GM12878 (cell line): ENCODE data around the gene PIK3R2. TPM values are rescaled to one million over a fixed set of nuclear protein-coding genes. Genes with fewer than 3 reads are reported as not detected.
A peak's percentile ranks its signal among the peaks of the same experiment; 100 is the strongest.

Experiments
- ELK1 ChIP-seq: IDR thresholded peaks from 2 replicates; pipeline ENCODE4 v1.6.1; 2012; ENCODE audit warnings: low read depth, low read length, improper control_type of control experiment
- HCFC1 ChIP-seq: fragments of 150-350 bp; IDR thresholded peaks from 2 replicates; pipeline ENCODE4 v1.6.1; 2014; ENCODE audit warnings: low read length
- HSF1 ChIP-seq: fragments of 150-350 bp; IDR thresholded peaks from 2 replicates; pipeline ENCODE4 v1.6.1; 2014; ENCODE audit warnings: mild to moderate bottlenecking, low read depth, low read length
- IRF4 ChIP-seq: IDR thresholded peaks from 2 replicates; pipeline ENCODE4 v1.6.1; 2011; ENCODE audit warnings: low read depth, low read length
- MEF2B ChIP-seq: fragments of 450-650 bp; IDR thresholded peaks from 2 replicates; pipeline ENCODE4 v1.6.1; 2018; ENCODE audit warnings: mild to moderate bottlenecking, moderate library complexity; ENCODE audit not compliant: partially characterized antibody, poor library complexity, severe bottlenecking
- MTA2 ChIP-seq: fragments of 450-650 bp; IDR thresholded peaks from 2 replicates; pipeline ENCODE4 v1.6.1; 2016; ENCODE audit warnings: low read depth, mild to moderate bottlenecking, moderate library complexity
- MXI1 ChIP-seq: fragments of 150-350 bp; IDR thresholded peaks from 2 replicates; pipeline ENCODE4 v1.6.1; 2011; ENCODE audit warnings: low read depth, mild to moderate bottlenecking, inconsistent platforms, low read length, improper control_type of control experiment
- NBN ChIP-seq: fragments of 450-650 bp; IDR thresholded peaks from 2 replicates; pipeline ENCODE4 v1.6.1; 2016
- NFIC ChIP-seq: IDR thresholded peaks from 2 replicates; pipeline ENCODE4 v1.6.1; 2012; ENCODE audit warnings: low read depth, mild to moderate bottlenecking, inconsistent platforms, low read length, moderate library complexity
- RAD21 ChIP-seq: IDR thresholded peaks from 2 replicates; pipeline ENCODE4 v1.6.1; 2011; ENCODE audit warnings: mild to moderate bottlenecking, low read depth, low read length, moderate library complexity; ENCODE audit not compliant: insufficient read depth
- SKIL ChIP-seq: fragments of 450-650 bp; IDR thresholded peaks from 2 replicates; pipeline ENCODE4 v1.6.1; 2017; ENCODE audit warnings: mild to moderate bottlenecking, low read depth, inconsistent platforms; ENCODE audit not compliant: poor library complexity, severe bottlenecking
- SMARCA5 ChIP-seq: fragments of 450-650 bp; IDR thresholded peaks from 2 replicates; pipeline ENCODE4 v1.6.1; 2017; ENCODE audit warnings: mild to moderate bottlenecking
- SMC3 ChIP-seq: IDR thresholded peaks from 2 replicates; pipeline ENCODE4 v1.6.1; 2011; ENCODE audit warnings: low read length, improper control_type of control experiment, borderline replicate concordance
- SP1 ChIP-seq: IDR thresholded peaks from one replicate; pipeline ENCODE4 v1.6.1; 2011; ENCODE audit warnings: low read depth, low read length
- STAT1 ChIP-seq: fragments of 450-650 bp; conservative IDR thresholded peaks from 2 replicates; pipeline ENCODE4 v1.6.1; 2014; ENCODE audit warnings: antibody characterized with exemption, mild to moderate bottlenecking
- TARDBP ChIP-seq: IDR thresholded peaks from 2 replicates; pipeline ENCODE4 v1.6.1; 2016; ENCODE audit warnings: borderline replicate concordance
- TBL1XR1 ChIP-seq: IDR thresholded peaks from 2 replicates; pipeline ENCODE4 v1.6.1; 2012; ENCODE audit warnings: low read depth, low read length, improper control_type of control experiment
- WRNIP1 ChIP-seq: IDR thresholded peaks from 2 replicates; pipeline ENCODE4 v1.6.1; 2011; ENCODE audit warnings: low read depth, low read length, improper control_type of control experiment, borderline replicate concordance
- YY1 ChIP-seq: IDR thresholded peaks from 2 replicates; pipeline ENCODE4 v1.6.1; 2011; ENCODE audit warnings: low read depth, mild to moderate bottlenecking, low read length
- ZNF207 ChIP-seq: fragments of 450-650 bp; IDR thresholded peaks from 2 replicates; pipeline ENCODE4 v1.6.1; 2014; ENCODE audit warnings: antibody characterized with exemption, mild to moderate bottlenecking, borderline replicate concordance
- ZNF687 ChIP-seq: fragments of 450-650 bp; IDR thresholded peaks from 2 replicates; pipeline ENCODE4 v1.6.1; 2017; ENCODE audit warnings: mild to moderate bottlenecking, moderate library complexity
- polyA plus RNA-seq, 11 experiments: library from polyadenylated mRNA; depleted of rRNA in 4 of 11; unstranded in 6 of 11; stranded (reverse) in 5 of 11; fragments of >200 nt; fragmentation: Nextera tagmentation in 4 of 11; fragmentation: Illumina TruSeq in 1 of 11; extraction: Ambion mirVana in 4 of 11; extraction: Trizol in 1 of 11; gene quantifications; 1 replicate in 1 of 11; 2 replicates in 10 of 11; pipeline versions ENCODE4 v1.2.1 to v1.2.3, GENCODE V29; 2011 to 2016; ENCODE audit warnings: inconsistent platforms in 2 of 11, missing spikeins in 2 of 11, low read depth in 1 of 11
- total RNA-seq, 4 experiments: library from RNA; depleted of rRNA in 3 of 4; stranded (reverse); fragments of >200 nt in 3 of 4; fragmentation: Illumina TruSeq in 1 of 4; extraction: Trizol in 1 of 4; gene quantifications; 2 replicates each; pipeline versions ENCODE4 v1.2.1 to v1.2.3, GENCODE V29; 2013 to 2021

PIK3R2 gene
- total and polyA plus RNA-seq, 10 of the 15 experiments (the other 5 are each of a cell fraction or from before 2014, with no cell fraction given): 0.26 to 22.6 (median 2.5) TPM

- TF ChIP-seq SMC3 (peak; percentile 83), STAT1 (0 out of 2 replicates have a peak, but pooled peaks have one; percentile 39), ZNF687 (peak; percentile 39), SMARCA5 (peak; percentile 74), RAD21 (peak; percentile 77), NFIC (no peak), TARDBP (no peak), SKIL (peak; percentile 23), HSF1 (no peak), ZNF207 (peak; percentile 49; the same call in 1 of the 2 replicates), YY1 (peak; percentile 49; the same call in 1 of the 2 replicates), WRNIP1 (peak; percentile 72; the same call in 1 of the 2 replicates), TBL1XR1 (0 out of 2 replicates have a peak, but pooled peaks have one; percentile 15), MTA2 (peak; percentile 11; the same call in 1 of the 2 replicates), MXI1 (0 out of 2 replicates have a peak, but pooled peaks have one; percentile 25), ELK1 (0 out of 2 replicates have a peak, but pooled peaks have one; percentile 36), SP1 (peak; percentile 34), IRF4 (0 out of 2 replicates have a peak, but pooled peaks have one; percentile 27), HCFC1 (no peak), MEF2B (peak; percentile 48), NBN (peak; percentile 52; the same call in 1 of the 2 replicates)
Observed at GRCh38 chr19:18167975-18168645, 15.1 kb downstream of the PIK3R2 start (continued).
